DMS 273 treated with DMSO at 0.1 percent for 48 hours (cell line): ENCODE results near the gene MGAM2.

ENCODE experiments used
- DNase-seq: peaks from one replicate; lab custom pipeline; 2025; lab: John Stamatoyannopoulos, UW

Gene MGAM2

GRCh38 chr7:142176901-142177300 lies 65.4 kb downstream of the MGAM2 start:
- no peak for DNase-seq

GRCh38 chr7:142177869-142178268 lies 66.4 kb downstream of the MGAM2 start:
- no peak for DNase-seq

GRCh38 chr7:142180426-142180825 lies 68.9 kb downstream of the MGAM2 start:
- no peak for DNase-seq

GRCh38 chr7:142181211-142181610 lies 69.7 kb downstream of the MGAM2 start:
- no peak for DNase-seq

- no peak for DNase-seq
These were observed 70.4 kb downstream of the MGAM2 start for GRCh38 chr7:142181966-142182365.

GRCh38 chr7:142185069-142185468 lies 73.6 kb downstream of the MGAM2 start:
- no peak for DNase-seq

- no peak for DNase-seq
These were observed 74.3 kb downstream of the MGAM2 start for GRCh38 chr7:142185801-142186200.

GRCh38 chr7:142188154-142188553 lies 76.6 kb downstream of the MGAM2 start:
- DNase-seq, result no peak

GRCh38 chr7:142188846-142189245 lies 77.3 kb downstream of the MGAM2 start:
- no peak for DNase-seq

- DNase-seq, result no peak
These were observed 82.7 kb downstream of the MGAM2 start for GRCh38 chr7:142194201-142194600.

- DNase-seq, result no peak
These were observed 84.7 kb downstream of the MGAM2 start for GRCh38 chr7:142196066-142196840.

- no peak for DNase-seq
These were observed 88.7 kb downstream of the MGAM2 start for GRCh38 chr7:142200206-142200605.

GRCh38 chr7:142228537-142229104 lies 117.1 kb downstream of the MGAM2 start:
- DNase-seq, result no peak

GRCh38 chr7:142231716-142232115 lies 120.2 kb downstream of the MGAM2 start:
- no peak for DNase-seq

GRCh38 chr7:142240546-142240945 lies 129.0 kb downstream of the MGAM2 start:
- DNase-seq, result no peak

- no peak for DNase-seq
These were observed 132.3 kb downstream of the MGAM2 start for GRCh38 chr7:142243823-142244222.

GRCh38 chr7:142248166-142249160 lies 136.9 kb downstream of the MGAM2 start:
- no peak for DNase-seq

GRCh38 chr7:142249918-142250317 lies 138.4 kb downstream of the MGAM2 start:
- DNase-seq, result no peak

GRCh38 chr7:142250705-142251104 lies 139.2 kb downstream of the MGAM2 start:
- DNase-seq, result no peak

- no peak for DNase-seq
These were observed 146.4 kb downstream of the MGAM2 start, which contains the start of gene PRSS58 for GRCh38 chr7:142257958-142258357. PRSS58 (minus strand) TSS chr7:142258058; CDS start chr7:142257707, 351 bp downstream.

- no peak for DNase-seq
These were observed 152.3 kb downstream of the MGAM2 start for GRCh38 chr7:142263598-142264380.
